Suprapubic skin (tissue), 4 donors: Measurements from ENCODE around the gene NAT8L.

ENCODE experiments used
- EP300 ChIP-seq: sonication (generic); formaldehyde crosslinking; IDR thresholded peaks from one replicate; pipeline ENCODE4 v1.6.1; 2017; ENCODE audit warnings: antibody characterized with exemption
- POLR2AphosphoS5 ChIP-seq, 3 donors: sonication (generic); formaldehyde crosslinking; IDR thresholded peaks; one replicate each; pipeline ENCODE4 v1.6.1; 2017; ENCODE audit warnings: antibody characterized with exemption in 3 of 3
- TF ChIP-seq, protein P1 (sequence below), 2 donors: fragments of 200-600 bp in 1 of 2; fragments of 450-650 bp in 1 of 2; sonication (generic) in 1 of 2; IDR thresholded peaks; one replicate each; pipeline ENCODE4 v1.5.1; 2016 to 2019; ENCODE audit warnings: antibody characterized with exemption in 2 of 2, mild to moderate bottlenecking in 1 of 2, moderate library complexity in 1 of 2

GRCh38 chr4:2075171-2075986 lies 16.3 kb downstream of the NAT8L start:
- TF ChIP-seq EP300 (no peak), POLR2AphosphoS5 (IDR thresholded peaks at IDR 0.05) (no peak)
- TF ChIP-seq, protein P1, sequence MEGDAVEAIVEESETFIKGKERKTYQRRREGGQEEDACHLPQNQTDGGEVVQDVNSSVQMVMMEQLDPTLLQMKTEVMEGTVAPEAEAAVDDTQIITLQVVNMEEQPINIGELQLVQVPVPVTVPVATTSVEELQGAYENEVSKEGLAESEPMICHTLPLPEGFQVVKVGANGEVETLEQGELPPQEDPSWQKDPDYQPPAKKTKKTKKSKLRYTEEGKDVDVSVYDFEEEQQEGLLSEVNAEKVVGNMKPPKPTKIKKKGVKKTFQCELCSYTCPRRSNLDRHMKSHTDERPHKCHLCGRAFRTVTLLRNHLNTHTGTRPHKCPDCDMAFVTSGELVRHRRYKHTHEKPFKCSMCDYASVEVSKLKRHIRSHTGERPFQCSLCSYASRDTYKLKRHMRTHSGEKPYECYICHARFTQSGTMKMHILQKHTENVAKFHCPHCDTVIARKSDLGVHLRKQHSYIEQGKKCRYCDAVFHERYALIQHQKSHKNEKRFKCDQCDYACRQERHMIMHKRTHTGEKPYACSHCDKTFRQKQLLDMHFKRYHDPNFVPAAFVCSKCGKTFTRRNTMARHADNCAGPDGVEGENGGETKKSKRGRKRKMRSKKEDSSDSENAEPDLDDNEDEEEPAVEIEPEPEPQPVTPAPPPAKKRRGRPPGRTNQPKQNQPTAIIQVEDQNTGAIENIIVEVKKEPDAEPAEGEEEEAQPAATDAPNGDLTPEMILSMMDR (IDR thresholded peaks at IDR 0.05) = no peak
